A549 (cell line): ENCODE data around the gene MUC21. TPM values are rescaled to one million over a fixed set of nuclear protein-coding genes. Genes with fewer than 3 reads are reported as not detected.

ENCODE experiments used
- ATAC-seq, 2 experiments: fragments of 200-7000 bp in 1 of 2; fragments of >200 bp in 1 of 2; cut with Nextera tagmentation in 1 of 2; cut with Tn5 transposase in 1 of 2; 3 replicates each; pipeline versions ENCODE4 v1.8.0 to v1.9.1; 2018 to 2020; ENCODE audit warnings: mild to moderate bottlenecking in 1 of 2, moderate library complexity in 1 of 2
- CTCF ChIA-PET: fragments of 300-600 bp; sonication (Branson Sonifier 250); formaldehyde crosslinking; extraction: SDS; loops from one replicate; lab custom pipeline; 2021; ENCODE audit warnings: antibody characterized with exemption, inconsistent platforms; lab: Yijun Ruan, JAX
- POLR2A ChIA-PET: fragments of 350-600 bp; formaldehyde crosslinking; extraction: SDS; loops from one replicate; lab custom pipeline; 2021; ENCODE audit warnings: antibody characterized with exemption, inconsistent platforms; lab: Yijun Ruan, JAX
- DNase-seq, 2 experiments: peaks; one replicate each; pipeline versions ENCODE4 v3.0.0 to v3.0.0-alpha.2; 2011 to 2016; ENCODE audit warnings: low read depth in 1 of 2, low spot score in 1 of 2
- FAIRE-seq: peaks from 2 replicates; lab custom pipeline; 2011; peaks lifted over from hg19 to GRCh38; lab: Jason Lieb, UNC
- H3K27ac ChIP-seq, 2 experiments: fragments of >200 bp; sonication (Bioruptor Twin); formaldehyde crosslinking; 3 replicates each; pipeline ENCODE4 v1.5.1; 2016 to 2017
- H3K4me1 ChIP-seq: fragments of >200 bp; sonication (Bioruptor Twin); formaldehyde crosslinking; 3 replicates; pipeline ENCODE4 v1.6.1; 2016
- H3K4me2 ChIP-seq: fragments of >200 bp; sonication (Bioruptor Twin); formaldehyde crosslinking; 3 replicates; pipeline ENCODE4 v1.6.1; 2016
- H3K4me3 ChIP-seq: fragments of >200 bp; sonication (Bioruptor Twin); formaldehyde crosslinking; 3 replicates; pipeline ENCODE4 v1.5.1; 2016
- H3K9me3 ChIP-seq: fragments of >200 bp; sonication (Bioruptor Twin); formaldehyde crosslinking; 3 replicates; pipeline ENCODE4 v1.6.1; 2016
- BCL3 ChIP-seq: fragments of >200 bp; sonication (Bioruptor Twin); formaldehyde crosslinking; IDR thresholded peaks from 3 replicates; pipeline ENCODE4 v1.6.1; 2016
- E2F6 ChIP-seq: IDR thresholded peaks from 2 replicates; pipeline ENCODE4 v1.6.1; 2012; ENCODE audit warnings: low read depth, borderline replicate concordance
- EP300 ChIP-seq, 2 experiments: fragments of >200 bp; sonication (Bioruptor Twin); formaldehyde crosslinking; IDR thresholded peaks; 2 replicates in 1 of 2; 3 replicates in 1 of 2; pipeline ENCODE4 v1.6.1; 2016 to 2017
- ESRRA ChIP-seq: fragments of 150-350 bp; IDR thresholded peaks from 2 replicates; pipeline ENCODE4 v1.6.1; 2014; ENCODE audit warnings: mild to moderate bottlenecking, low read length, borderline replicate concordance
- FOSL2 ChIP-seq, 2 experiments: fragments of 450-650 bp in 1 of 2; fragments of >200 bp in 1 of 2; sonication (Bioruptor Twin) in 1 of 2; formaldehyde crosslinking; IDR thresholded peaks; 2 replicates each; pipeline versions ENCODE4 v1.5.0 to v1.6.1; 2016 to 2020; ENCODE audit warnings: mild to moderate bottlenecking in 1 of 2, moderate library complexity in 1 of 2
- GATA3 ChIP-seq: IDR thresholded peaks from 2 replicates; pipeline ENCODE4 v1.6.1; 2012; ENCODE audit warnings: borderline replicate concordance
- HOXA7 ChIP-seq: fragments of 250-450 bp; sonication (Bioruptor Pico); IDR thresholded peaks from 2 replicates; pipeline ENCODE4 v1.5.0; 2020; ENCODE audit warnings: mild to moderate bottlenecking, moderate library complexity
- MYC ChIP-seq: IDR thresholded peaks from 2 replicates; pipeline ENCODE4 v1.6.1; 2012; ENCODE audit warnings: mild to moderate bottlenecking, inconsistent platforms, low read length, improper control_type of control experiment, borderline replicate concordance
- NFE2L2 ChIP-seq: fragments of 150-350 bp; conservative IDR thresholded peaks from 2 replicates; pipeline ENCODE4 v1.6.1; 2014; ENCODE audit warnings: low read length
- NPAS2 ChIP-seq: fragments of 250-450 bp; sonication (Bioruptor Pico); IDR thresholded peaks from 2 replicates; pipeline ENCODE4 v1.8.0; 2022; ENCODE audit warnings: mild to moderate bottlenecking, moderate library complexity, borderline replicate concordance
- RAD21 ChIP-seq, 2 experiments: fragments of >200 bp in 1 of 2; sonication (Bioruptor Twin) in 1 of 2; formaldehyde crosslinking in 1 of 2; IDR thresholded peaks in 1 of 2; conservative IDR thresholded peaks in 1 of 2; 2 replicates in 1 of 2; 3 replicates in 1 of 2; pipeline ENCODE4 v1.6.1; 2012 to 2018; ENCODE audit warnings: inconsistent platforms in 1 of 2
- RARB ChIP-seq: fragments of 250-450 bp; sonication (Bioruptor Pico); IDR thresholded peaks from 2 replicates; pipeline ENCODE4 v1.8.0; 2021; ENCODE audit warnings: mild to moderate bottlenecking, moderate library complexity
- RCOR1 ChIP-seq: fragments of 150-350 bp; IDR thresholded peaks from 2 replicates; pipeline ENCODE4 v1.6.1; 2014; ENCODE audit warnings: antibody characterized with exemption, low read length, low read depth
- RFX5 ChIP-seq: fragments of 450-650 bp; IDR thresholded peaks from 2 replicates; pipeline ENCODE4 v1.7.1; 2014; ENCODE audit warnings: antibody characterized with exemption, mild to moderate bottlenecking, moderate library complexity
- SMC3 ChIP-seq: fragments of >200 bp; sonication (Bioruptor Twin); formaldehyde crosslinking; IDR thresholded peaks from 3 replicates; pipeline ENCODE4 v1.6.1; 2018; ENCODE audit warnings: inconsistent platforms
- SREBF2 ChIP-seq: fragments of 450-650 bp; IDR thresholded peaks from 2 replicates; pipeline ENCODE4 v1.6.1; 2014; ENCODE audit warnings: mild to moderate bottlenecking, moderate library complexity
- TFCP2L1 ChIP-seq: fragments of 250-450 bp; sonication (Bioruptor Pico); IDR thresholded peaks from 2 replicates; pipeline ENCODE4 v1.5.0; 2021; ENCODE audit warnings: mild to moderate bottlenecking
- TP53 ChIP-seq: fragments of 250-450 bp; sonication (Bioruptor Pico); IDR thresholded peaks from 2 replicates; pipeline ENCODE4 v1.5.0; 2021; ENCODE audit warnings: mild to moderate bottlenecking, moderate library complexity
- USF2 ChIP-seq: fragments of 450-650 bp; IDR thresholded peaks from 2 replicates; pipeline ENCODE4 v1.6.1; 2014; ENCODE audit warnings: antibody characterized with exemption
- ZNF302 ChIP-seq: fragments of 250-450 bp; sonication (Bioruptor Pico); IDR thresholded peaks from 2 replicates; pipeline ENCODE4 v1.9.0; 2021; ENCODE audit warnings: inconsistent platforms, mild to moderate bottlenecking, moderate library complexity
- WGBS: methylation state at CpG from one replicate; pipeline ENCODE4 v1.1.6; 2017; ENCODE audit errors: missing lambda C conversion rate; 5-methylcytosine and 5-hydroxymethylcytosine counted together
- polyA plus RNA-seq, 4 experiments: library from polyadenylated mRNA; depleted of rRNA in 3 of 4; stranded (reverse); fragments of >200 nt; fragmentation: RNase III in 1 of 4; extraction: RNeasy Plus Mini Kit Qiagen cat#74134 plus additional on column Dnase treatment in 1 of 4; gene quantifications; 2 replicates in 3 of 4; 3 replicates in 1 of 4; pipeline ENCODE4 v1.2.3, GENCODE V29; 2011 to 2017
- TF ChIP-seq, protein P1 (sequence below): IDR thresholded peaks from 2 replicates; pipeline ENCODE4 v1.6.1; 2012

Gene MUC21
- polyA plus RNA-seq, 2 of the 4 experiments (the other 2 are of a cell fraction) = not detected

DNA sequence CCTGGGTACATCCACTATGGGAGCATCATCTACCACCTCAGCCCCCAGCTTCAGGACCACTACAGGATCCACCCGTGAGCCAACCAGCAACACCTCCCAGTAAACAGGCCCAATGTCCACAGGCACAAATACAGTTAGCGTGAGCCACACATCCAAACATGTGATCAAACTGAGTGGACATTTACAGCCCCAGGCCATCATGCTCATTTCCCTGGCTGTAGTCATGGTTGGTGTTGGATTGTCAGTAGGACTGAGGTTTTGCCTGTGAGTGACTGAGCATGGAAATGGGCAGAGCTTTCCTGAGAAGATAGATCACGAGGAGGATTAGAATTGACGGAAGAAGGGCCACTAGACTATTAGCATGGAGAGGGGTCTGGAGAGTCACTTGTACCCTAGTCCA lies 10.7 kb upstream of the MUC21 start:
- 93% methylated on average over 4 of the region's 4 CpGs for WGBS
- Histone ChIP-seq H3K4me1 (no peaks in the 10 kb centered on the region), H3K27ac (no peak overlapping the region), H3K4me2 (no peak overlapping the region), H3K9me3 (no peaks in the 10 kb centered on the region), H3K4me3 (no peak overlapping the region)
- DNase-seq = no peak
- no peak for TF ChIP-seq RCOR1
- no peak for TF ChIP-seq EP300 (IDR thresholded peaks at IDR 0.05)
- no peak for TF ChIP-seq RFX5
- no peak for TF ChIP-seq TFCP2L1 (CRISPR knock-in tag)
- TF ChIP-seq MYC = no peak
- no peak for TF ChIP-seq RAD21 (conservative IDR thresholded peaks at IDR 0.05 in 1 of 2, IDR thresholded peaks at IDR 0.05 in 1 of 2)
- no peak for TF ChIP-seq GATA3
- TF ChIP-seq TP53 = no peak
- no peak for TF ChIP-seq FOSL2 (IDR thresholded peaks at IDR 0.05)
- no peak for TF ChIP-seq FOSL2 (CRISPR knock-in tag; IDR thresholded peaks at IDR 0.05)
- no peak for TF ChIP-seq ESRRA
- TF ChIP-seq USF2 = no peak
- TF ChIP-seq E2F6 = no peak
- no peak for TF ChIP-seq RARB (CRISPR knock-in tag)
- no peak for TF ChIP-seq ZNF302 (CRISPR knock-in tag)
- no peak for TF ChIP-seq SREBF2
- TF ChIP-seq NFE2L2 = no peak
- no peak for TF ChIP-seq NPAS2
- TF ChIP-seq HOXA7 (CRISPR knock-in tag) = no peak
- ATAC-seq = no peak
- ChIA-PET CTCF (interaction anchor here (1.2 kb wide), 1 partner anchor 30 kb away, joined by 3 read pairs; no protein-coding TSS in a partner anchor), POLR2A (no interaction called here)
- FAIRE-seq = no peak

DNA sequence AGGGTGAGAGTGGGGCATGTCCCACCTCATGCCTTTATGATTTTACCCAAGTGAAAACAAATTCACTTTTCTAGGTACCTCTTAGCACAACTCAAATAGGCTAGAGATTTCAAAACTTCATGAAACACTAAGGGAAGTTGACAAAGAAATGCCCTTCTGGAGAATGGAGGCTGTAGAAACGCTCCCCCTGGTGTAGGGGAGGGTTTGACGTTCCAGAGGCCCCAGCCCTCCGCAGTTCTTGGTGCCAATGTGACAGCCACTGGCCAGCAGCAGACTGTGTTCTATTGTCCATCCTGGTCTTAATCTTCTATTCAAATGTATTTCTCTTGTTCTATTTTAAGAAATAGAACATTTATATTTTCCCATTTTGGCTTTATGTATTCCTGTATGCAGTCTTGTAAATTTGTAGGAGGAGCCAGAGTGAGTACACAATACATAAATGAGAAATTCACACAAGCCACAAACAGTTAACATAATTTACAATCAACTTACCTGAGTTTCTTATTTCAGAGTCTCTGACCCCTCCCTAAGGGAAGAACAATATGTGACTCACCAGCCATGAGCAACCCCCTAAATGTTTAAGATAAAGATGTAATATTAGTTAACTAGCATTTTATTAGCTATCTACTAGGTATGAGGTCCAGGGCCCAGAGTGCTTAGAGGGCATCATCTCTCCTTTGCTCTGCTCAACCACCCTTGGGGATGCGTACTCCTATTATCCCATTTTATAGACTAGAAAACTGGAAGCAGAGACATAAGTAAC lies 8.8 kb upstream of the MUC21 start:
- ATAC-seq (no peak), DNase-seq (no peak), FAIRE-seq (no peak)
- no peaks in the 10 kb centered on the region for H3K4me1 ChIP-seq
- no peak overlapping the region for H3K27ac ChIP-seq
- no peak overlapping the region for H3K4me2 ChIP-seq
- 53% methylated on average over 4 of the region's 4 CpGs for WGBS
- CTCF ChIA-PET = interaction anchor here (0.6 to 1.5 kb wide), 2 partner anchors 8 to 27 kb away, joined by 3 read pairs; no protein-coding TSS in a partner anchor
- H3K4me3 ChIP-seq = no peak overlapping the region
- no peak for TF ChIP-seq BCL3
- no peak for TF ChIP-seq EP300 (IDR thresholded peaks at IDR 0.05)
- no peak for TF ChIP-seq FOSL2 (IDR thresholded peaks at IDR 0.05)
- no peak for TF ChIP-seq FOSL2 (CRISPR knock-in tag; IDR thresholded peaks at IDR 0.05)
- TF ChIP-seq, protein P1, sequence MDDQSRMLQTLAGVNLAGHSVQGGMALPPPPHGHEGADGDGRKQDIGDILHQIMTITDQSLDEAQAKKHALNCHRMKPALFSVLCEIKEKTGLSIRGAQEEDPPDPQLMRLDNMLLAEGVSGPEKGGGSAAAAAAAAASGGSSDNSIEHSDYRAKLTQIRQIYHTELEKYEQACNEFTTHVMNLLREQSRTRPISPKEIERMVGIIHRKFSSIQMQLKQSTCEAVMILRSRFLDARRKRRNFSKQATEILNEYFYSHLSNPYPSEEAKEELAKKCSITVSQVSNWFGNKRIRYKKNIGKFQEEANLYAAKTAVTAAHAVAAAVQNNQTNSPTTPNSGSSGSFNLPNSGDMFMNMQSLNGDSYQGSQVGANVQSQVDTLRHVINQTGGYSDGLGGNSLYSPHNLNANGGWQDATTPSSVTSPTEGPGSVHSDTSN = no peak
- no peak for TF ChIP-seq RARB (CRISPR knock-in tag)
- TF ChIP-seq SMC3 = no peak
- POLR2A ChIA-PET = no interaction called here
- H3K9me3 ChIP-seq = no peaks in the 10 kb centered on the region
